Adrenal gland (tissue), 12 donors: ENCODE data around the gene CRBN. TPM values are rescaled to one million over a fixed set of nuclear protein-coding genes. Genes with fewer than 3 reads are reported as not detected.

Source experiments
- DNase-seq, 7 donors: peaks; one replicate each; pipeline ENCODE4 v3.0.0-alpha.2; 2019 to 2020
- H3K27ac ChIP-seq, 5 donors: fragments of 200-600 bp; sonication (generic) in 4 of 5; 1 replicate in 3 of 5; 2 replicates in 2 of 5; pipeline versions ENCODE4 v1.5.1 to v1.8.0; 2016 to 2020; ENCODE audit warnings: mild to moderate bottlenecking in 1 of 5
- H3K27me3 ChIP-seq: fragments of 200-600 bp; 2 replicates; pipeline ENCODE4 v1.8.0; 2021
- H3K36me3 ChIP-seq, 2 donors: fragments of 200-600 bp; replicated peaks in 1 of 2; 1 replicate in 1 of 2; 2 replicates in 1 of 2; pipeline versions ENCODE4 v1.5.1 to v1.8.0; 2018 to 2022
- H3K4me1 ChIP-seq, 2 donors: fragments of 200-600 bp; replicated peaks in 1 of 2; 1 replicate in 1 of 2; 2 replicates in 1 of 2; pipeline versions ENCODE4 v1.5.1 to v1.8.0; 2018 to 2021
- H3K4me3 ChIP-seq, 4 donors: fragments of 200-600 bp; sonication (generic) in 3 of 4; one replicate each; pipeline ENCODE4 v1.5.1; 2016 to 2018
- H3K9me3 ChIP-seq, 3 donors: fragments of 200-600 bp; sonication (generic) in 1 of 3; replicated peaks in 1 of 3; 1 replicate in 2 of 3; 2 replicates in 1 of 3; pipeline versions ENCODE4 v1.5.1 to v1.8.0; 2016 to 2021
- POLR2A ChIP-seq, 2 donors: fragments of 450-650 bp; IDR thresholded peaks; one replicate each; pipeline ENCODE4 v1.6.1; 2017; ENCODE audit warnings: antibody characterized with exemption in 2 of 2, mild to moderate bottlenecking in 2 of 2, moderate library complexity in 1 of 2
- WGBS, 4 donors: extraction: QIAGEN DNeasy Blood & Tissue Kit in 2 of 4; methylation state at CpG; one replicate each; pipeline versions ENCODE4 v1.1.5 to v1.1.7; 2013 to 2017; 5-methylcytosine and 5-hydroxymethylcytosine counted together
- intact Hi-C, 2 donors: fragments of 100-400 bp; cut with DNase I; formaldehyde crosslinking; loops; one replicate each; pipeline versions ENCODE4 v1.14.1 to v1.15.0; 2022 to 2023
- polyA plus RNA-seq, 3 donors: library from polyadenylated mRNA; stranded (reverse); fragments of 200-250 nt in 2 of 3; fragments of 350-450 nt in 1 of 3; fragmentation: Illumina TruSeq in 1 of 3; extraction: RNeasy Lipid Tissue Mini Kit (QIAGEN cat#74804) in 1 of 3; gene quantifications; one replicate each; pipeline ENCODE4 v1.2.3, GENCODE V29; 2013 to 2014
- total RNA-seq, 9 donors: library from RNA; depleted of rRNA in 4 of 9; stranded (reverse); fragments of >200 nt in 4 of 9; fragments of 120-200 nt in 1 of 9; fragmentation: NEBNext Ultra II Directional in 1 of 9; extraction: Animal tissue kit (Norgen Biotek cat#: 25700) in 1 of 9; gene quantifications; one replicate each; pipeline versions ENCODE4 v1.1.0 to v1.2.4, GENCODE V29; 2013 to 2023
- TF ChIP-seq, protein P1 (sequence below), 6 experiments: fragments of 450-650 bp in 4 of 6; fragments of 200-600 bp in 2 of 6; sonication (generic) in 1 of 6; IDR thresholded peaks; 1 replicate in 5 of 6; 2 replicates in 1 of 6; pipeline versions ENCODE4 v1.5.1 to v1.8.0; 2016 to 2021; ENCODE audit warnings: antibody characterized with exemption in 6 of 6, mild to moderate bottlenecking in 2 of 6, moderate library complexity in 1 of 6
- donor health status: healthy with polysubstance abuse.
- donor health status: Bipolar disorder and iron deficiency.
- donor health status: DM: yes; HTN: yes; CAD: no.
- donor health status: DM: no; HTN: no; CAD: no.
- donor health status: DM: no; HTN: no; CAD: no.
- donor health status: DM: yes; HTN: yes; CAD: no.

CRBN gene
- total and polyA plus RNA-seq, 12 donors: 24.8 to 68.7 (median 48.4) TPM

DNA sequence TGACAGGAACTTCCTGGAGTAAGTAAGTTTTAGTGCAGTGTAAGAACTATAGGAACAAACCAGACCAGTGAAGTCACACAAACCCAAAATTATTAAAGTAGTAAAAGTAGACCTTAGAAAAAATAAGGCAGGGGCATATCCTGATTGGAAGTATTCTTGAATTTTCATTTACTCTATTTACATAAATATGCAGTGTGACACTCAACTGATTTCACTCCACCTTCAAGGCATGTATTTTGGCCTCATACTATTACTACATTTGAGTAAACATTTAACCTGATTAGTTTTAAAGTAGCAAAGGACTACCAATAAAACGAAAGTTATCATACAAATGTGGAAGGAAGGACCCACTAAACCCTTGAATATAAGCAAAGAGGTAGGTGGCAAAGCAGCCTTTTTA is 29.9 kb downstream of the CRBN start:
- H3K27me3 ChIP-seq: no peaks in the 10 kb centered on the region
- H3K9me3 ChIP-seq: no peaks in the 10 kb centered on the region
- H3K36me3 ChIP-seq: peaks cover 0 to 79% of the 10 kb centered on the region in 2 donors
- intact Hi-C loops: no loop called here
- no peak for DNase-seq
- peaks cover 0 to 3% of the 10 kb centered on the region in 2 donors for H3K4me1 ChIP-seq
- no peak overlapping the region for H3K27ac ChIP-seq
- no peak for TF ChIP-seq POLR2A (IDR thresholded peaks at IDR 0.05)
- TF ChIP-seq, protein P1, sequence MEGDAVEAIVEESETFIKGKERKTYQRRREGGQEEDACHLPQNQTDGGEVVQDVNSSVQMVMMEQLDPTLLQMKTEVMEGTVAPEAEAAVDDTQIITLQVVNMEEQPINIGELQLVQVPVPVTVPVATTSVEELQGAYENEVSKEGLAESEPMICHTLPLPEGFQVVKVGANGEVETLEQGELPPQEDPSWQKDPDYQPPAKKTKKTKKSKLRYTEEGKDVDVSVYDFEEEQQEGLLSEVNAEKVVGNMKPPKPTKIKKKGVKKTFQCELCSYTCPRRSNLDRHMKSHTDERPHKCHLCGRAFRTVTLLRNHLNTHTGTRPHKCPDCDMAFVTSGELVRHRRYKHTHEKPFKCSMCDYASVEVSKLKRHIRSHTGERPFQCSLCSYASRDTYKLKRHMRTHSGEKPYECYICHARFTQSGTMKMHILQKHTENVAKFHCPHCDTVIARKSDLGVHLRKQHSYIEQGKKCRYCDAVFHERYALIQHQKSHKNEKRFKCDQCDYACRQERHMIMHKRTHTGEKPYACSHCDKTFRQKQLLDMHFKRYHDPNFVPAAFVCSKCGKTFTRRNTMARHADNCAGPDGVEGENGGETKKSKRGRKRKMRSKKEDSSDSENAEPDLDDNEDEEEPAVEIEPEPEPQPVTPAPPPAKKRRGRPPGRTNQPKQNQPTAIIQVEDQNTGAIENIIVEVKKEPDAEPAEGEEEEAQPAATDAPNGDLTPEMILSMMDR (IDR thresholded peaks at IDR 0.05): no peak
- WGBS, 4 donors: 86 to 92% (median 91%) methylated on average over 1 of the region's 1 CpG
- H3K4me3 ChIP-seq: no peak overlapping the region

- H3K27me3 ChIP-seq: no peaks in the 10 kb centered on the region
- 57 to 87% (median 79%) methylated on average over 8 of the region's 8 CpGs for WGBS, 4 donors
- intact Hi-C loops: no loop called here
- H3K27ac ChIP-seq: no peak overlapping the region
- TF ChIP-seq POLR2A (IDR thresholded peaks at IDR 0.05): no peak
- TF ChIP-seq, protein P1 (IDR thresholded peaks at IDR 0.05): no peak
- no peaks in the 10 kb centered on the region for H3K9me3 ChIP-seq
- no peak for DNase-seq
- no peak overlapping the region for H3K4me3 ChIP-seq
- H3K4me1 ChIP-seq: peaks cover 0 to 3% of the 10 kb centered on the region in 2 donors
- peaks cover 0 to 66% of the 10 kb centered on the region in 2 donors for H3K36me3 ChIP-seq
Measured at GRCh38 chr3:3145831-3146230, 33.7 kb downstream of the CRBN start.

DNA sequence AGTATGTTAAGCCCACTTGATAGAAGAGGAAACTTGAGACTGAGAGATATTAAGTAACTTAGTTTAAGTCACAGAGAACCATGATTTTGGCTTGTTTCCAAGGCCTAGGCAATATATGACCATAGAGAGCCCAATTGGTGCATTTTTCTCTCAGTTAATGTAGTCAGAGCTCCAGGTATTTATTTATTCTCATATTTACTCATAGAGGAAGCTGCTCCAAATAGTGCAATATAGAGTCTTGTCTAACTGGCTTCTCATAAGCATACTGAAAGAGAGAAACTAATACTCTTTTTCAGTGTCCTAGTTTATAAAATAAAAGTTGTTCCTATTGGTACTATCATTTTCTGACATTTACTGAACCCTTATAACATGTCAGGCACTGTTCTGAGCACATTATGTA is 37.6 kb downstream of the CRBN start:
- H3K27ac ChIP-seq: no peak overlapping the region
- no peaks in the 10 kb centered on the region for H3K9me3 ChIP-seq
- peaks cover 0 to 3% of the 10 kb centered on the region in 2 donors for H3K4me1 ChIP-seq
- DNase-seq: no peak
- TF ChIP-seq, protein P1 (IDR thresholded peaks at IDR 0.05): no peak
- no peak for TF ChIP-seq POLR2A (IDR thresholded peaks at IDR 0.05)
- no peak overlapping the region for H3K4me3 ChIP-seq
- intact Hi-C loops: no loop called here
- H3K36me3 ChIP-seq: peaks cover 0 to 54% of the 10 kb centered on the region in 2 donors
- no peaks in the 10 kb centered on the region for H3K27me3 ChIP-seq

DNA sequence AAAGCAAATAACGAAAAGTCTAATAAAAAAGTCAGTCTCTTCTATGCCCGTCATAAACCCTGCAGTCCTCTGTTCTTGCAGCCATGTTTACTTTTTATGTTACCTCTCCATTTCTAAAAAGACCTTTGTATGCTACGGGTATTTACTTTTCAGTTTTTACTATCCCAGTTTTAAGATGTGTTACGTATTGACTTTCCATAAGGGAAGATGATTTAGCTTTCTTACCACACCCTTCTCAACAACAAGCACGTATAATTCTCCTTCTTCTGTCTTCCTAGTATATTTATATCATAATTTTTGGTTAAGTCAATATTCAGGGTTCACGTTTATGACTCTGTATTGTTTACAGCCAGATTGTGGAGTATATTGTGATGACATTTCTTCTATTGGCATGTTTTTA is 42.0 kb downstream of the CRBN start:
- Histone ChIP-seq H3K4me1 (peaks cover 0 to 11% of the 10 kb centered on the region in 2 donors), H3K9me3 (no peaks in the 10 kb centered on the region), H3K27me3 (no peaks in the 10 kb centered on the region), H3K36me3 (peaks cover 0 to 33% of the 10 kb centered on the region in 2 donors), H3K4me3 (no peak overlapping the region), H3K27ac (no peak overlapping the region)
- TF ChIP-seq, protein P1 (IDR thresholded peaks at IDR 0.05): no peak
- TF ChIP-seq POLR2A (IDR thresholded peaks at IDR 0.05): no peak
- no peak for DNase-seq
- intact Hi-C loops: no loop called here
- 94 to 96% (median 94%) methylated on average over 6 of the region's 6 CpGs for WGBS, 4 donors
